GM18499 (cell line): Measurements from ENCODE around the gene FRY.

ENCODE experiments used
- ATAC-seq: cut with Tn5 transposase; IDR thresholded peaks from one replicate; pipeline ENCODE4 v1.9.1; 2021; ENCODE audit warnings: moderate number of reproducible peaks; ENCODE audit not compliant: insufficient read depth, unreplicated experiment

Gene FRY

DNA sequence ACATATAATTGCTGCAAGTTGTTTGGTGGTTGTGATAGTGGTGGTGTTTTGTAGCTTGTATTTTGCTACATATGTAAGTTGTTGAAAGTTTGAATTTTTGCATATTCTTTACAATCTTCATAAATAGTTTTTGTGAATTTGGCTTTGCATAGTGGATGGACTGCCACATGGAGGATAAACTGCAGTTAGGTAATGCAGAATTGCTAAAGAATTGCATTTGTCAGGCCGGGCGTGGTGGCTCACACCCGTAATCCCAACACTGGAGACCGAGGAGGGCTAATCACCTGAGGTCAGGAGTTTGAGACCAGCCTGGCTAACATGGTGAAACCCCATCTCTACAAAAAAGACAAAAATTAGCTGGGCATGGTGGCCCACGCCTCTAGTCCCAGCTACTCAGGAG is 171.6 kb downstream of the FRY start:
- no peak for ATAC-seq

DNA sequence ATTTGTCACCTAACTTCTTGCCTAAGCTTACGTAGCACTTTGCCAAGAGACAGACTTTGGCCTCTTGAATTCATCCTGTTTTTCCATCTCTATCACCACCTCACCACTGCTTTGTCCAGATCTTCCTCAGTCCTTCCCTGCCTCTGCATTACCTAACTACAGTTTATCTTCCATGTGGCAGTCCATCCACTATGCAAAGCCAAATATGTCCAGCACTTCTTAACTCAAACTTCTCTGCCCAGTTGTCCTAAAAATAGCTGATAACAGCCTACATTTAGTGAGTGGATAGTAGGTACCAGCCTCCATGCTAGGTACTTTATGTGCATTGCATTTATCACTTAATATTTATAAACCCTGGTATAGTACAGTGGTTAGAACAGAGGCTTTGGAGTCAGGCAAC is 172.2 kb downstream of the FRY start:
- ATAC-seq, result no peak

DNA sequence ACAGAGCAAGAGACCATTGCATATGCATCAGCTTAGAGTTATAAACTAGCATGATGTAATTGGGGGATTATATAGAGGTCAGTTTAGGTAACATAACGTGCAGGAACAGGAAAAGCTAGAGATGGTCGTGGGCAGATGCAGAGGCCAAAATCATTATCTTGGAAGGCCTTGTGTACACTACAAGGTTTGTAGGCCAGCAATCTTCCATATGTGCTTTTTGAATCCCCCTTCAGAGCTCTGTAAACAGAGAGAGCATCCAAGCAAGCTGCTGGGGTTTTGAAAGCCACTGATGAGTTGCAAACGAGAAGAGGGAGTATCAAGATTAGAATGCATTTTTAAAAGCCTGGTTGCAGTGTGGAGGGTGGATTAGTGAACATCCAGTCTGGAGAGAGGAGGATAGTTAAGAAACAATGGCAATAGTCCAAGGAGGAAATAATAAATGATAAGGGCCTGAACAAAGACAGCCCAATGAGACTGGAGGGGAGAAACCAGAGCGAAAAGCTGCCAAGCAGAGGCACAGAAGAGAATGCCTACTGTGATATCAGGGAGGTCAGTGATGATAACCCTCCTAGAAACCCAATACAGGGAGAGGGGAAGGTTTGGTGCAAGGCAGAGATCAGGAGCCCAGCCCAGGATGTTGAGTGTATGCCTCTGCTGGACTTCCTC is 174.0 kb downstream of the FRY start:
- ATAC-seq, result no peak

DNA sequence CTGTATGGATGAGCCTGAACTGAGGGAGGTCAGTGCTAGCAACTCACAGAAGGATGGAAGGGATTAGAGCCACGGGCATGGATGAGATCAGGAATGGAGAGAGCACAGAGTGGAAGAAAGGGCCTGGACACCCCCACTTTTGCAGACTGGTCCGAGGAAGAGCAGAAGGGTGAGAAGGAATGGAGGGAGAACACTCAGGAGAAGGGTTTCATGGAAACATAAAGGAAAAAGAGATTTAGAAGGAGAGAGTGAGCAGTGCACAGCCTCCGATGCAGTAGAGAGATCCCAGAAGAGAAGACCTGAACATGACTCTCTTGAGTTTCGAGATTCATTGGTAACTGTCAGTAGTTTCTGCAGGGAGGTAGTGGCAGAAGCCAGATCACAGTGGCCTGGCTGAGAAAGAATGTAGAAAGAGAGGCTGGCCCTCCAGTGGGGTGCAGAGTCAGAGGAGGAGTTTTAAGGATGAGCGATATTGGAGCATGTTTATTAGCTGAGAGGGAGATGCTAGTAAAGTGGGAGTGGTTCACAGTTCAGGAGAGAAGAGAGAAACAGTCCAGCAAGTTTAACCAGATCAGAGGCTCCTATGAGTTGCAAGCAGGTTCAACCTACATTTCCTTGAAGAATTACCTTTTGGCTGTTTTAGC is 174.6 kb downstream of the FRY start:
- no peak for ATAC-seq

DNA sequence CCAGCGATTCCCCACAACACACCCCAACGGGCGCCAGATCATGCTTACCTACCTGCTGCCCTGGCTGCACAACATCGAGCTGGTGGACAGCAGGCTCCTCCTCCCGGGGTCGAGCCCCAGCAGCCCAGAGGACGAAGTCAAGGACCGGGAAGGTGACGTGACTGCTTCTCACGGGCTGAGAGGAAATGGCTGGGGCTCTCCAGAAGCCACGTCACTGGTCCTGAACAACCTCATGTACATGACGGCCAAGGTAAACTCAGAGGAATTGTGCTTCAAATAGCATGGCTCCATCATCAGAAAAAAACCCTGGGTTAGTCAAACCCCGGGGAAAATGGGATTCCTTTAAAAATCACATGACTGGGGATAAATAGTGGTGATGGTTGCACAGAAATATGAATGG is 177.3 kb downstream of the FRY start:
- no peak for ATAC-seq

GRCh38 chr13:32209652-32210051 is 178.1 kb downstream of the FRY start:
- no peak for ATAC-seq

GRCh38 chr13:32210101-32210500 is 178.5 kb downstream of the FRY start:
- ATAC-seq, result no peak

- no peak for ATAC-seq
Measured at GRCh38 chr13:32211813-32212212, 180.2 kb downstream of the FRY start.

- no peak for ATAC-seq
Measured at GRCh38 chr13:32212421-32212820, 180.8 kb downstream of the FRY start.

- no peak for ATAC-seq
Measured at GRCh38 chr13:32213626-32214025, 182.1 kb downstream of the FRY start.

DNA sequence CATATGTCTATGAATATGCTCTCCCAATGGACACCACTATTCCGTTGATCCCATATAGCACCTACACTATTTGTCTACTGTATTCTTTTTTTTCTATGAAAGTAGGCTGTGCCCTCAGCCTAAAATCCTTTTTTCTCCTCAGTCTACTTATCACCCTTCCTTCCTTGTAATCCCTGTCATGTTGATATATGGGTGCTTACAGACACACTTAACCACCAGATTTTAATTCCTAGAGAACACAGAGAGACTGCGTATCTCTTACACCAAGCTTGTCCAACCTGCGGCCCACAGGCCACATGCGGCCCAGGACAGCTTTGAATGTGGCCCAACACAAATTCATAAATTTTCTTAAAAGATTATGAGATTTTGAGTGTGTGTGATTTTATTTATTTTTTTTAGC is 182.5 kb downstream of the FRY start:
- no peak for ATAC-seq

- no peak for ATAC-seq
Measured at GRCh38 chr13:32216281-32216680, 184.7 kb downstream of the FRY start.

GRCh38 chr13:32222046-32222676 is 190.6 kb downstream of the FRY start:
- ATAC-seq, result no peak

- ATAC-seq, result no peak
Measured at GRCh38 chr13:32224916-32225315, 193.3 kb downstream of the FRY start.

GRCh38 chr13:32225481-32225931 is 193.9 kb downstream of the FRY start:
- no peak for ATAC-seq

GRCh38 chr13:32228330-32229041 is 196.9 kb downstream of the FRY start:
- ATAC-seq, result no peak

GRCh38 chr13:32229443-32229842 is 197.9 kb downstream of the FRY start:
- no peak for ATAC-seq

DNA sequence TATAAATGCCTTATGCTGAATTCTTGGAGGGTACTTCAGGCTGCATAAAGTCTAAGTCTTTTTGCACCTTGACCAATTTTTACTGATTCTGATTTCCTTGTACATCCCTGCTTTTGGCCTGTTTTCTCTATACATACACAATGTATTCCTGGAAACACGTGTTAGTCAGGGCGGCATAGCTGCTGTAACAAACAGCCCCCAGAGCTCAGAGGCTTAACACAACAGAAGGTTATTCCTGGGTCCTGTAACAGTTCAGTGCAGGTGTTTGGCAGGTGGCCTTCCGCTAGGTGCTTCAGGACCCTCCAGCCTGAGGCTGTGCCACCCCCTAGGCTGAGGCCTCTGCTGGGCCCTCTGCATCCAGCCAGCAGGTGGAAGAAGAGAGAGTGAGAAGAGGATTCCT is 200.7 kb downstream of the FRY start:
- no peak for ATAC-seq

- no peak for ATAC-seq
Measured at GRCh38 chr13:32233062-32233461, 201.5 kb downstream of the FRY start.

GRCh38 chr13:32234914-32235313 is 203.3 kb downstream of the FRY start:
- ATAC-seq, result no peak

DNA sequence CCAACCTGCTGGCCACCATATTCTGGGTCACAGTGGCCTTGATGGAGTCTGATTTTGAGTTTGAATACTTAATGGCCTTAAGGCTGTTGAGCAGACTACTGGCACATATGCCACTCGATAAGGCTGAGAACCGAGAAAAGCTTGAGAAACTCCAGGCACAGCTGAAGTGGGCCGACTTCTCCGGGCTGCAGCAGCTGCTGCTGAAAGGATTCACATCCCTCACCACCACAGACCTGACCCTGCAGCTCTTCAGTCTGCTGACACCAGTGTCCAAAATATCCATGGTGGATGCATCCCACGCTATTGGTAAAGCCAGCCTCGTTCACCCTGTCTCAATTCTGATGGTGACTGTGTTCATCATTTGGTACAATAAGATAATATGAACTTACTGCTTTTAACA is 206.1 kb downstream of the FRY start:
- ATAC-seq, result no peak
